Hypothalamus (tissue), 51 donors: ENCODE measurements around the gene NUDT8.
"Not testable (repeated sequence)": the region's sequence is repeated elsewhere in the genome, so short reads cannot be mapped to it uniquely, and the experiment has no call there.

Source experiments
- DNase-seq, 51 donors: peaks; one replicate each; lab custom pipeline; 2025; lab: John Stamatoyannopoulos, UW

Gene NUDT8

DNA sequence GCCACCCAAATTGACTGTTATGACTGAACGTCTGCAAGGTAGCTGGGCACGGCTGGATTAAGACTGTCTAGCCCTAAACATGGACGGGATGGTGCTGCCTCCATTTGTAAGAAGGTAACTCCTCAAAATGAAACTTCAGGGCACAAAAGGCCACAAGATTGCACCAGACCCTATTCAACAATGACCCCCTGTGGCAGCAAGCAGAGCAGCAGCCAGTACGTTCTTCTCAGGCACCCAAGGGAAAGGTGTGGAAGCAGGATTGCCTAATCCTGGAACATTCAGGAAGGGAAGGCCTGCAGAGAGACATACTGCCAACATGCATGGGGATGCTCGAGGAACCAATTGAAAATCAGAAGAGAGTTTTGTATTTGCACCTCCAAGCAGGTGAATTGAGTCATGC is 14.3 kb upstream of the NUDT8 start:
- no peak for DNase-seq

DNA sequence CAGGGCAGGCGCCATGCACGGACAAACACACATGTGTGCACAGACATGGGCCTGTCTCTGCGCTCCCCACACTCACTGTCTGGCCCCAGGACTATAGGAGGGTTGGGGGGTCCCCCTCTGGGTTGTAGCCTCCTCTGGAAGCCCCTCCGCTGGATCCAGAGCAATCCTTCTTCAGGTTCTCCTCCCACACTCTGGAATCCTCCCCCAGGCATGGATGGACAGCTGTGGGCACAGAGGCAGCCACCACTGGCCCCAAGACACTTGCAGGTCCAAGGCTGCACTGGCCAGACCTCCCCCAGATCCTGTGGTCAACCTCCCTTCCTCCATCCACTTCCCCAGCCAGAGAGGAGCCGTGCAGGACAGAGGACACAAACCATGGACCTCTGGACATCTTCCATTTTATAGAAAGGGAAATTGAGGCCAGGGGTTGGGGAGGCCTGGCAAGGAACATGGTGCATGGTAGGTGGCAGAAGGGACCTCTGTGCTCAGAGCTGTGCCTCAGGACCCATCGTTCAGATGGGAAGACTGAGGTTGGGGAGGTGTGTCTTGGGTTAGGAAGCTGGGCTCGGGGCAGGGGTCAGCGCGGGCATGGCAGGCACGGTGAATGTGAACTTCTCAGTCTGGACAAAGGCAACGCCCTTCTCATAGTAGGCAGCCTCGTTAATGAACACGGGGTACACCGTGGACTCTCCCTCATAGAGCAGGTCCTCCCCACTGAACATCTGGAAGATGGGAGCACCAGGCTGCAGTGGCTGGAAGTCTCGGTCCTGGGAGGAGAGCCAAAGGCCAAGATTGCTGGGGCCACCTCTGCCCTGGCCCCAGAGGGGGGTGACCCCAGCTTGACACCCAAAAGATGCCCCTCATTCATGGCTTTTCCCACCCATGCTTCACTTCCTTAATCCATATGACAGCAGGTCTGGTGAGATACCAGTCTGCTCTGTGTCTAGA is 12.7 kb upstream of the NUDT8 start:
- no peak for DNase-seq

DNA sequence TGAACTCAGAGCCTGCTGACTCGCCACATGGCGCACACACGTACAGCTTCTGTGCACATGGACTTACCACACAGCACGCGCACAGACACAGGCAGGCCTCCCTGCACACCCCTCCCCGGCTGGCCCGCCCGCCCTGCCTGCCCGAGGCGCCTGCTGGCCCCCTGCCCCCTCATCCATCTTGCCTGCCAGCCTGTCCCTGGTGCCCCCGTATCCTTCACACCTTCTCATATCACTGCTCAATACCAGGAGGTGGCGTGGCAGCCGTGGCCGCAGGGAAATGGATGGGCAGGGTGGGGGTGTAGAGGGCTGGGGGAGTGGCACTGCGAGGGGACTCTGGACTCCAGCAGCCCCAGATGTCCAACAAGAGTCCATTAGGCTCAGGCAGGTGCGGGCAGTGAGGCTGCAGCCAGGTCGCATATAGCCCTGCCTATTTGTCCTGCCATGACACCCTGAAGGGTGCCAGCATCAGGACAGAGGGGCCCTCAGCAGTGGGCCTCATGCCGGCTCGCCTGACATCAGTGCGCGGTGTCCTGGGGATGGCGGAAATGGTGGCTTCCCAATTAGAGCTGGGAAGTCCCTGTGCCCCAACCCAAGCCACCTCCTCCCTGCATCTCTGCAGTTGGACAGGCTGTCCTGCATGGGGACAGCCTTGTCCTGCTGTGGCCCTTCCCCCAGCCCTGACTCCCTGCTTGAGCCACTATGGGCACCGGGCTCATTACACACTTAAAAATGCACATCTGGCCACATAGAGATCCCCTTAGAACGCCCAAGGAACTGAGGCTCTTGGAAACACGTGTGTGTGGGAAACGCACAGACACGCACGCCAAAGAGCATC is 11.8 kb upstream of the NUDT8 start:
- no peak for DNase-seq

DNA sequence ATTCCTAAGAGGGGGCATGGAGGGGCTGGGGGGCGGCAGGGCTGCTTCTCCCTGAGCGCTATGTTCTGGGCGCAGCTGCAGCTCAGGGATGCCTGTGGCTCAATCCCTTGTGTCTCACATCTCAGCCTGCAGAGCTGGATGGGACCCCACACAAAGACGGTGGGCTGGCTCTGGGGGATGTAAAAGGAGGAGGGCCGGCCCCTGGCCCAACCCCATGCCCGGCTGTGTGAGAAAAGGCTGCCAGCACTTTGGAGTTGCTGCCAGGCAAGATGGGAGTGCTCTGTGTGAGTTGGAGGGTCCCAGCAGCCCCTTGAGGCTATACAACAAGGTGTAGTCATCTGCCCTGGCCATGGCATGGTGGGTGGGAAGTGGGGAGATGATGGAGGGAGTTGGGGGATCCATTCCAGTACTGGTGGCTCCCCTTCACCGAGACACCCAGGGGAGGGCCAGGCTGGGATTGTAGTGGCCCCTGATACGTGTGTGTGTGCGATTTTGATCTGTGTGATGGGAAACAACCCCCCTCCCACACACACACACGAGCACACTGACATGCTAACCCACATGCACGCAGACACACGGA is 11.1 kb upstream of the NUDT8 start:
- no peak for DNase-seq

DNA sequence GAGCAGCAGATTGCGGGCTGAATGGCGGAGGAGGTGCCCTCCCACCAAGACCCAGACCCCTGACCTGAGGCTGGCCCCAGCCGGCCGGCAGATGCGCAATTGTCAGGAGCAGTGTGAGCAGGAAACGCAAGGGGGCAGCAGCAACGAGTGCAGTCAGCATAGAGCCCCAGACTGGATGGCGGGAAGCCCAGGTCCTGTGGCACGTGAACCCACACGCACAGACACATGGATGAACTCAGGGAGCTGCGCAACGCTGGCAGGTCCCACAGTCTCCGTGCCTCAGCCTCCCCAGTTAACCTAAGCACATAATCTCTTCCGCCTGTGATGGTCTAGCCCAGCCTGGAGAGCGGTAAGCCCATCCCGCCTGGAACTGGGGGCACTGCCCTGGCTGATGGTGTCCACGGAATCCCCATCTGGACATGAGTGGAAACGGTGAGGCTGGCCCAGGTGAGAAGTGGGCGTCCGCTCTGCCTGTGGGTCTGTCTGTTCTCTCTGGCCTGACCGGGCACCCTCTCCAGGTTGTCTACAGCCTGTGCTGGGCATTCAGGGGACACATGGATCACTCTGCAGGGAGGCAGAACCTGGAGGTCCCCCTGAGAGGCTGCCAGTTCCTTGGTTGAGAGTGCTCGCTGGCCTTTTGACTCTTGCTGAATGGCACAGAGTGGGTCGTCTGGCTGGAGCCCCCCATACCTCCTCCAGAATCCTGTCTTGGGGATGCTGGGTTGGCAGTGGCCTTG is 10.5 kb upstream of the NUDT8 start:
- DNase-seq: peak in 29 of 51 donors; percentile 10 to 72 (median 39)

DNA sequence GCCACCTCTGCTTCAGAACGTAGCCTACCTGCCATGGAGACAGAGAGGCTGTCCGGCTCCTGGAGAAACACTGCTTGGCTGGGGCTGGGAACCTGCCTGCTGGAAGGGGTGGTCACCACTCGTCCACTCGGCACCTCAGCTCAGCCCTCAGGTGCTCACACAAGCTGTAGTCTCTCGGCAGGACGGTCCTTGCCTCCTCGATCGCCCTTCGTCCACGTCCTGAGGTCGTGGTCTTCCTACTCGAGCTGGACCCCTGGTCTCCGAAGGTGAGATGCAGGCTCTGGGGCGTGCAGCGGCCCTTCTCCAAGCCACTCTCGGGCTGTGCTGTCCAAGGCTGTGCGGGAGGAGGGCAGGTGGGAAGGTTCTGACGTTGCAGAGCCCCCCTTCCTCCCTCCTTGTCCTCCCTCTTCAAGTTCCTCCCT is 9.7 kb upstream of the NUDT8 start, which contains the start of gene TBX10:
Gene TBX10, minus strand, starts transcription at position 326 of the 422 bp plus-strand sequence. Its CDS starts 291 bp downstream, at position 35.
- no peak for DNase-seq

DNA sequence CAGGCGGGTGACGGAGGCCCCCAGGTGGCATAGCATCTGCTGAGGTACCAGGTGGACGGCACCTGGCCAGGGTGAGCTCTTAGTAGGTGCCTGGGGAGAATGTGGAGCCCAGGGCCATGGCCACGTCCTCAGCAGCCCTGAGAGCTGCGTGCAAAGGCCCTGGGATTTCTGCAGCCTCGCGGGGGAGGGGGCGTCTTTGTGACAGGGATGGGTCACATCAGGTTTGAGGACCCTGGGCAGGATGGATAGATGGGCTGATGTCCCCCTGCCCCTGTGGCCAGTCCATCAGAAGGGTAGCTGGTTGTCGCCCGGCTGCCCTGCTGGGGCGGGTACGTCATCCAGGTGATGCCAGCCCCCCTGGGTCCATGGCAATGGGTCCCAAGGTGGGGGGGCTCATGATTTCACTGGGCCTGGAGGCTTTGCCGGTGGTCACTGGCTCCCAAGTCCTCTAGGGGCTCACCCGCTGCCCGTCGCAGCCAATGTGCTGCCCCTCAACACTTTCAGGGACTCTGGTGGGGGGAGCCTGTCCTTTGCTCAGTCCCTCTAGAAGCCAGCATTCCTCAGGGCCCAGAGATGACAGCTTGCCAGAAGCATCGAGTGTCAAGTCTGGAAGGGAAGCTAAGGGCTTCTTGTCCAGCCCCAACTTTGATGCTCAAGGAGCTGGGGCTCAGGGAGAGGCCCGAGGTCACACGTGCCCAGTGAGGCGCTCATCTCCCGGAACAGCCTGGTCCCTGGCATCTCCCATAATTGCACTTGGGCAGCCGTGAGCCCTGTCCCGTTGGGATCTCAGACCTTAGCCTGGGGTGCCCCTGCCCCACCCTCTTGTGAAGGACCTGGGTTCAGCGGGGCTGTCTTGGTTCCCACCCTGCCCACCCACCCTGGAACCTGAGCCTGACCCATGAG is 9.0 kb upstream of the NUDT8 start:
- no peak for DNase-seq

DNA sequence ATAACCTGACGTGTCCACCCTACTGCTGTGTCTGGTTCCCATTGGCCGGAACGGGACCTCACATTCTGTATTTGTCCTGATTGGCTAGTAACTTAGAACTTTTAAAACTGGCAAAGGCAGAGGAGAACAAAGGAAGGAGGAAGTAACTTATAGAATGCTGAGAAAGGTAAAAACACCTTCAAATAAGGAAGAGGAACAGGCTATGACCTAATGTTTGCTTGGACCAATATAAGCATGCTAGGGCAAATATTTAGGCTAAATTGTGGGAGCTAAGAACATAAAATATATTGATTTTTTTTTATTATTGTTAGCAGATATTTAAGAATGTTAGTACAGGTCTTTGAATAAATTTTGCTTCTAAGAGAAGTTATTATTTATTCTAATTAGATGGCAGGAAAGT is 7.7 kb upstream of the NUDT8 start:
- not testable (repeated sequence) for DNase-seq

DNA sequence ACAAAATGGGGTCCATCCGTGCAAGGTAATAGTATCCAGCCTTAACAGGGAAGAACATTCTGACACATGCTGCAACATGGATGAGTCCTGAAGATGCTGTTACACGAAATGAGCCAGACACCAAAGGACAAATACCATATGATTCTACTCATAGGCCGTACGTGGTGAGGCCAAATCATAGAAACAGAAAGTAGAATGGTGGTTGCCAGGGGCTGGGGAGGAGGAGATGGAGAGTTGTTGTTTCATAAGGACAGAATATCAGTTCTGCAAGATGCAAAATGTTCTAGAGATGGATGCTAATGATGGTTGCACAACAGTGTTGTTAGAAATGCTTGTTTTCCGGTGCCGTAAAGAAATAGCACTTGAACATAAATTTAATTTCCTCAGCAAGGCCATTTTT is 7.2 kb upstream of the NUDT8 start:
- DNase-seq: no peak

DNA sequence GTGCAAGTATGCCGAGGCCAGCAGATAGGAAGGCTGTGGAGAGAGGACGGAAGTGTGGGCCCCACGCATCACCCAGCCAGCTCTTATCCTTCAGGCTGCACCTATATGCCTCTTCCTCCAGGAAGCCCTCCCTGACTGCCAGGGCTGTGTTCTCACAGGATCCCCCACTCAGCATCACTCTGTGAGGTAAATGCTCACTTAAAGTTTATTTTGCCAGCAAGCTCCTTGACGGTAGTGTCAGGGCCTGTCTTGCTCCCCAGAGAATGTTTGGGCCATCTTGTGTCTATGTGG is 5.4 kb upstream of the NUDT8 start:
- DNase-seq: no peak

DNA sequence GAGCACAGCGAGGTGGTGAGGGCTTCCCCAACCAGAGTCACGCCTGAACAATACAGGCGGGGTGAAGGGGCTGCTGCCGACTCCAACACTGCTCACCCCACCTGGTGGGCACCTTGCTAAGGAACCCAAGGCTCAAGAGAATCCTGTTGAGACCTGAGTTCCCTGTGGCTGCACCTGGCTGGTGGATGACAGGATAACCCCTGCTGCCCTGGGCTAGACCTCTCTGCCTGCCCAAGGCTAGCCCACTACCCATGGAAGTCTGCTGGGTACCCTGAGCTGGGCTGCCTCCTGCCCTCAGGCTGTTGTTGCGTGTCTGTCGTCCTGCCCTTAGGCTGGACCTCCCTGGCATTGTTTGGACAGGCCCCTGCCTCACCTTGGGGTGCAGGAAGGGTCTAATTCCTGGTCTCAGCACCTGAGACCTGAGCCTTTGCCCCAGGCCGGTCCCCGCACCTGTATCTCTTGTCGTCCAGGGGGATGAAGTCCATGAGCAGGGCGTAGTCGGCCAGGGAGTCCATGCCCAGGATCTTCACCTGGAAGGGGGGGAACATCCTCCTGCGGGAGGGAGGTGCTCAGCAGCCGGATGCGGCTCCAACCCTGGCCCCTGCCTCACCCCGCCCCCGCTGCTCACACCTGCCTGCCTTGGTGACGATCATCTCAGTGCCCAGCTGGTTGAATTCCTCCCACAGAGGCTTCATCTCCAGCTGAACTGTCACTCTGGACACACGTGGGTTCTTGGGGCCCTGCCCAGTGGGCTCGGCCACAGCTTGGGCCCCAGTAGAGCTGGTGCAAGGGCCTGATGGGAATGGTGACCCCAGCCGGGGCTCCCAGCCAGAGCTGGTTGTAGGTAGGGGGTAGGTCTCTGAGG is 4.9 kb upstream of the NUDT8 start:
- no peak for DNase-seq

DNA sequence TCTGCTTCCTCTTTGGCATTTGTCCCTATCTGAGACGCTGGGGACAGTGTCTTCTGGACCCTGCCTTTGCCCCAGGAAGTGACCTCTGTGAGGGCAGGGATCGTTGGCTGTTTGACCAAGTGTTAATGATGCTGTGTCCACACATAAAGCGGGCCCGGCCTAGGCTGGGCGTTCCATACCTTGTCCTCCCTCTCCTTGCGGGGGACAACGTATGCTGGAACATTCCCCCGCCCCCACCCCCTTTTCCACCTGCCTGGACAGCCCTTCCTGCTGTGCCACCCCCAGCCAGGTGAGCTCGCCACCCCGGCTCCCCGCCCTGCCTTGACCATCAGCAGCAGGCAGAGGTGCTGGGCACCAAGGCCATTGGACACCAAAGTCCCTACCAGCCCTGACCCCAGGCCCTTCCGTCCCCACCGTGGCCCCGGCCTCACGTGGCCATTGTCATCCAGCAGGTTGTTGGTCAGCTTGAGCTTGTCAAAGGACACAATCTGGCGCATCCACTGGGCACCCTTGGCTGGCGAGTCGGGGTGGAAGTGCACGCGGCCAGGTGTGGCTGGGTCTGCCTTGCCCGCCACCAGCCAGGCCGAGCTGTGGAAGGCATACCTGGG is 4.1 kb upstream of the NUDT8 start:
- no peak for DNase-seq

DNA sequence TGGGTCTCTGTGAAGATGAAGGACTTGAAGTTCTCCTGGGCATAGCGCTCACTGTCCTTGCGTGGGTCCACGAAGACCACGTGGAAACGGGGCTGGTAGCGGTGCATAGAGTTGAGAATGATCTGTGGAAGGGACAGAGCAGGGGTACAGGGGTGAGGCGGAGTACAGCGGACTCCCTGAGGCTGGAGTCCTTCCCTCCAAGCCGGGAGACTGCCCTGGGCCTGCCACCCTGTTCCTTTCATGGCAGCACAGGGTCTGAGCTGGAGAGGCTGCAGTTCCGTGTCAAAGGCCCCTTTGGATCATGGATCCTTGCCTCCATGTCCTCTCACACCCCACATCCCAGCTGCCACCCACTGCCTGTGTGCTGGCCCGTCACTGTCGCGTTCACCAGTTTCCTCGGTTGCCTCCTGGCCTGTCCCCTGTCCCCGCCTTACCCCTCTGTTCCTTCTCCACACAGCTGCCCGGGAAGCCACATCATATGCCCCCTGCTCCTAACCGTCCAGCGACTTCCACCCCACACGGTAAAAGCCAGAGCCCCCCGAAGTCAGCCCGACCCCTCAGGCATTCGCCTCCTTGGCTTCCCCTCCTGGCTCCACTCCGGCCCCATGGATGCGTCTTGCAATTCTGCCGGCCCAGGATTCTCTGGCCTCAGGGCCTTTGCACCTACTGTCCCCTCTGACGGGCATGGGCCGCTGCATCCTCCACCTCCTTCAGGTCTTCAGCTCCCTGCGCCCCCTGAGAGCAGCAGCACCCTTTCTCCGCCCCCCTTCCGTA is 3.4 kb upstream of the NUDT8 start:
- no peak for DNase-seq

DNA sequence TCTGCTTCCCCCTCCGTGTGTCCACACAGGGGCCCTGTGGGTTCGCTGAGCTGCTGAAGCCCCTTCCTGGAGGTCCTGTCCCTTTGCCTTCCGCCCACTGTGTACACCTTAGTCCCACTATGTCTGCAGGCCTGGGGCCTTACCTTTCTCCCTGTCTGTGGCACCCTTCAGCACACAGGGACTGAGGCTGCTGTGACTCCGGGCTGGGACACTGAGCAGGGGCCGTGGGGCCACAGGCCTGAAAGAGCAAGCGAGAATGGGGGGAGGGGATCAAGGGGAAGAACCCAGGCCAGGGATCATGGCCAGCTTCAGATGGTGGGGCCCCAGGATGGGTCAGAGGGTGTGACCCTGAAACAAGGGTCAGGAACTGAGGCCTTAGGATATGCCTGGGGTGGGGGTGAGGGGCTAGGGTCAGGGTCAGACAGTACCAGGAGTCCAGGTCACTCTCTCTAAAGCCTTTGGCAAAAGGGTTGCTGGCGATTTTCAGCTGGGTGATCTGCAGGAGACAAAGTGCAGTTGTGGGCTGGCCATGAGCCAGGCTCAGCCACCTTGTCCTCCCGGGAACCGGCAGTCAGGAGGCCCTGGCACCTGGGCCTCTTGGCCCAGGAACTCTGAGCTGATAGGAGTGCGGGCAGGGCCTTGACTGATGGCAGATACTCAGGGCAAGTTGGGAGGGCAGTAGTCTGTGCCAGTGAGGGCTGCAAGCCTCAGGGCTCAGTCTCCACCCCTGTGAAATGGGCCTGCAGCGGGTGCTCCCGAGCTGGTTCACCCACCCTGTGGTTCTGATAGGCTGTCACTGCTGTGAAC is 2.6 kb upstream of the NUDT8 start:
- no peak for DNase-seq

DNA sequence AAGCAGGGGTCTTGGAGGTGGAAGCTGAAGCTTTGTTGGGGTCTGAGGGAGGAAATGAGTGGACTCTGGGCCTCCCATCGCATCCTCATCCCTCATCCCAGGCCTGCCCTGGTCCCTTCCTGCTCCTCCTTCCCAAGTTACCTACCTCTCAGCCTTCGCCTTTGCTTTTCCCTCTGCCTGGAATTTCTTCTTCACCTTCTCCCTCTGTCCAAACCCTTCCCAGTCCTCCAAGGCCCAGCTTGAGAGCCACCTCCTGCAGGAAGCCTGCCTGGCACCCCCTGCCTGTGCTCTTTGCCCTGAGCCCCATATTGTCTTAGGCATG is 2.1 kb upstream of the NUDT8 start:
- no peak for DNase-seq

DNA sequence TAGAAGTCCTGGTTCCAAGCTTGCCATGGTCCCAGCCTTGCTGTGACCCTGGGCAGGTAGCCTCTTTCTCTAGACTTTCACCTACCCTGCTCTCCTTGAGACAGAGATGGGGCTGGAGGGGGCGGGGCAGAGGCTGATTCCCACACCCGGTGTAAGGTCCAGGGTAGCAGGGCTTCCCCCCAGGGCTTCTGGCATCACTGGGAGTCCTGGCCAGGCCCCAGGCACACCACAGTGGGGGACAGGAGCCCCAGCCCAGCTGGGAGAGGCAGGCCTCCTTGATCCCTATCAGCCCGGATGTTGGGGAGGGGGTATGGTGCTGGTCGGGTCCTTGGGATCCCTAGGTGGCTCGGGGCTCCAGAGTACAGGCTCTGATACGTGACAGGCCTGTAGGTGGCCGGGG is 1.7 kb upstream of the NUDT8 start:
- no peak for DNase-seq

DNA sequence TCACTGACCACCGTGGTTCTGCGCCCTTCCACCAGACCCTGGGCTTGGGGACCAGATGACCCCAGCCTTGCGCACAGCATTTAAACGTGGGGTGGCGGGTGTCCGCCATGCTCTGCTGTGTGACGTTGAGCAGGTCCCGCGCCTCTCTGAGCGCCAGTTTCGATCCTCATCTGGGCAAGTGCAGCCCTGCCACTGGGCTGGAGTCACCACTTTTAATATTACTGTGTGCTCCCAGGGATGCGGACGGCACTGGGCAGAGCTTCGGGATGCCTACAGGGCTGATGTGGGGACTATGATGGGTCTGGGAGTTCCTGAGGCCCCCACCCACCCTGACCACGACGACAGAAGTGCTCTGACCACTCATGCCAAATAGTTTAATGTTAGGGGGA is 1.2 kb upstream of the NUDT8 start:
- no peak for DNase-seq
